Retinal pigment epithelial cell (primary cell): ENCODE measurements around the gene ZNF670.

Experiments used
- DNase-seq: peaks from one replicate; pipeline ENCODE4 v3.0.0-alpha.2; 2010; ENCODE audit warnings: low read depth
- H3K4me3 ChIP-seq: 2 replicates; pipeline ENCODE4 v1.5.1; 2011; ENCODE audit warnings: mild to moderate bottlenecking, low read length, control low read depth, moderate library complexity
- TF ChIP-seq, protein P1 (sequence below): conservative IDR thresholded peaks from 2 replicates; pipeline ENCODE4 v1.5.1; 2011; ENCODE audit warnings: low read depth, low read length, control low read depth, inconsistent platforms

ZNF670 gene

DNA sequence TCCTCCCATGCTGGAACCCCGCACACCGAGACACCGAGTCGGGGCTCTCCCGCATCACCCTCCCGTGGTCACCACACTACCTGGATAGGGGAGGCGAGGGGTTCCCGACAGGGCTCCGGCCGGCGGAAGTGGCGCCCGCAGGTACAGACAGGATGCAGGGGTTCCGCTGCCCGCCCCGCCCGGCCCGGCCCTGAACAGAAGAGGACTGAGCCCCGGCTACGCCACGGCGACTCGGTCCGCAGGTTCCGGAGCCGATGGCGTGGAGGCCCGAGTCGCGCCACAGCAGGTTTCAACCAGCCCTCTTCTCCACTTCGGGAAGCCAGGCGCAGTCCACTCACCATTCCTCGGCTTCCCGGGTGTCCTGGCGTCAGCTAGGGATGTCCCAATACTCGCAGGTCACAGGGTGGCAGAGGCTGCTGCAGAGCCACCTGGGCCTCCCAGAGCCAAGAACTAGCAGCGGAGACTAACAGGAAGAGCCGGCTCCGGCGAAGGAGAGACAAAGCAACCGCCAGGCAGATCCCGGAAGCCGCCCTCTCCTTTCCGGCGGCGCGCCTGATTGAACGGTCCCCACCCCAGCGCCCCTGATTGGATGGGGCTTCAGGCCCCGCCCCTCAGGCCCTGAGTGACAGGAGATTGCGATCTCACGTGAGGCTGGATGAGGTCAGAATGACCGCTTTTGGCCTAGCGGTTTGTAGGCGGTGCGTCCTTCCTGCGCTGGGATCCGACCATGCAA, 25.4 kb upstream of the ZNF670 start, which contains the start of gene ZNF669:
ZNF669 (minus strand) TSS at position 498 of the 733 bp plus-strand sequence; CDS start at position 341, 157 bp downstream.
- H3K4me3 ChIP-seq: peak within 1 kb of the TSS; percentile 96
- DNase-seq: peak; percentile 82
- TF ChIP-seq, protein P1, sequence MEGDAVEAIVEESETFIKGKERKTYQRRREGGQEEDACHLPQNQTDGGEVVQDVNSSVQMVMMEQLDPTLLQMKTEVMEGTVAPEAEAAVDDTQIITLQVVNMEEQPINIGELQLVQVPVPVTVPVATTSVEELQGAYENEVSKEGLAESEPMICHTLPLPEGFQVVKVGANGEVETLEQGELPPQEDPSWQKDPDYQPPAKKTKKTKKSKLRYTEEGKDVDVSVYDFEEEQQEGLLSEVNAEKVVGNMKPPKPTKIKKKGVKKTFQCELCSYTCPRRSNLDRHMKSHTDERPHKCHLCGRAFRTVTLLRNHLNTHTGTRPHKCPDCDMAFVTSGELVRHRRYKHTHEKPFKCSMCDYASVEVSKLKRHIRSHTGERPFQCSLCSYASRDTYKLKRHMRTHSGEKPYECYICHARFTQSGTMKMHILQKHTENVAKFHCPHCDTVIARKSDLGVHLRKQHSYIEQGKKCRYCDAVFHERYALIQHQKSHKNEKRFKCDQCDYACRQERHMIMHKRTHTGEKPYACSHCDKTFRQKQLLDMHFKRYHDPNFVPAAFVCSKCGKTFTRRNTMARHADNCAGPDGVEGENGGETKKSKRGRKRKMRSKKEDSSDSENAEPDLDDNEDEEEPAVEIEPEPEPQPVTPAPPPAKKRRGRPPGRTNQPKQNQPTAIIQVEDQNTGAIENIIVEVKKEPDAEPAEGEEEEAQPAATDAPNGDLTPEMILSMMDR: no peak

DNA sequence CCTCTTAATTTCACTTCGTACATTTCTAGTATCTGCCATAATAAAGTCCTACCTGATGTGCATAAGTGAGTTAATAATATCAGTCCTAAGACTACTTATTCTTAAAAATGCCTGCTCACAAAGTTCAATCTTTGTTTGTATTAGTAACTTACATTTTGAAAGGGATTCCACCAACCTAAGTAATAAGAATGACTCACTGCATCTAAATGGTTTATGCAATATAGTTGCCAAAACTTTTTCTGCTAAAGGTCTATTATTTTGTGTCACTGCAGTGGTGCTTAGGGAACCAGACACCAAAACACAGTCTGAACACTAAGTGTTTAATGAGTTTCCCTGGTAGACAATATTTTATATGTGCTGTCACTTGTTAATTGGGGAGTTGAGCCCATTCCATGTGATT, 23.8 kb upstream of the ZNF670 start:
- no peak for DNase-seq
- no peak overlapping the region for H3K4me3 ChIP-seq
- TF ChIP-seq, protein P1: no peak

- TF ChIP-seq, protein P1: no peak
- DNase-seq: no peak
- no peak overlapping the region for H3K4me3 ChIP-seq
Observed at GRCh38 chr1:247100676-247101279, 22.2 kb upstream of the ZNF670 start.

- DNase-seq: no peak
- TF ChIP-seq, protein P1: no peak
- H3K4me3 ChIP-seq: no peak overlapping the region
Observed at GRCh38 chr1:247096958-247097357, 18.3 kb upstream of the ZNF670 start.

DNA sequence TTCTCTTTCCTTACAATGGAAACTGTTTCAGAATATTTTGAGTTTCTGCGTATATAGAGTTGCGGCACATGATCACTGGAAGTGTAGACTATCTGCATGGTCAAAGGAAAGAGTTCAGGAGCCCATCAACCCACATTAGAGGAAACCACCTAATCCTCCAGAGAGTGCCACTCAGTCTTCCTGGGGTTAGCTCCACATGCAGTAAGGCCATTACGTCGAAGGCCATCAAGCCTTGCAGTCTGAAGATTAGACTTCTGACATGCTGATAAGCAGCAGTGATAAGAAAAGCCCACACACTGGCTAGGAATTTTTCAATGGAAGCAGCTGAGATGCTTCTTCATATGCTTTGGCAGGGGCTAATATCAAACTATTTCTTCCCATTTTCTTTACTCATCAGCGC, 17.9 kb upstream of the ZNF670 start:
- H3K4me3 ChIP-seq: no peak overlapping the region
- DNase-seq: no peak
- TF ChIP-seq, protein P1: no peak

GRCh38 chr1:247096112-247096511, 17.5 kb upstream of the ZNF670 start:
- TF ChIP-seq, protein P1: no peak
- H3K4me3 ChIP-seq: no peak overlapping the region
- no peak for DNase-seq

- TF ChIP-seq, protein P1: no peak
- no peak for DNase-seq
- H3K4me3 ChIP-seq: no peak overlapping the region
Observed at GRCh38 chr1:247090455-247090854, 11.8 kb upstream of the ZNF670 start.
